Measurements from ENCODE around the gene ROPN1. TPM values are rescaled to one million over a fixed set of nuclear protein-coding genes. Genes with fewer than 3 reads are reported as not detected.
"Not testable (repeated sequence)": the region's sequence is repeated elsewhere in the genome, so short reads cannot be mapped to it uniquely, and the experiment has no call there.

Gene ROPN1
- total RNA-seq, 6 experiments from 2014 or later: not detected

DNA sequence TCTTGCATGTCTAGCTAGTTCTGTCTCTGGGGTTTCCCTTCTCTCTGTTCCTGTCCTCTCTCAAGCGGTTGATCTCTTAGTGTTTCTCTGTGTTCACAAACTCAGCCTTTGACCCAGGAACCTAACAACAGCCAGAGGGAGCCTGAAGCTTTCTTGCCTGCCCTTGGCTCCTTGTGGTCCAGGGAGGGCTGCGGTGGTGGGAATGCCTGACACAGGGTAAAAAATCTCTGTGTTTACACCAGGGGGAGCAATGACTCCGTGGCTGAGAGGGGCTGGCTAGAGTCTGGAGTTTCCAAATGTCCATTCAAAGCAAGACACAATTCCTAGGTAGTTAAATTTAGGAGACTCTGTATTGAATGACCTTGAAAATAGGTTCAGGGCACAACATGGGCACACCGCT lies 24.6 kb upstream of the ROPN1 start:
- intact Hi-C loops (cut with DNase I): not testable (repeated sequence)
- DNase-seq: peak in 2 of 3 donors; percentile 25 to 45
- peak; percentile 79 to 87 (median 84) for ATAC-seq

GRCh38 chr3:124014366-124014942 lies 22.5 kb upstream of the ROPN1 start:
- peaks cover 0 to 10% (median 0%) of the 10 kb centered on the region in 4 donors for H3K4me1 ChIP-seq
- no peak overlapping the region for H3K4me3 ChIP-seq
- DNase-seq: no peak
- H3K27ac ChIP-seq: no peak overlapping the region
- no peaks in the 10 kb centered on the region for H3K27me3 ChIP-seq
- ATAC-seq: no peak
- intact Hi-C loops (cut with DNase I): no loop called here
- WGBS (ENCODE audit: insufficient coverage, low coverage, low lambda C conversion rate, missing lambda C conversion rate): 51% methylated on average over 2 of the region's 3 CpGs
- H3K36me3 ChIP-seq: no peaks in the 10 kb centered on the region
- TF ChIP-seq, protein P1, sequence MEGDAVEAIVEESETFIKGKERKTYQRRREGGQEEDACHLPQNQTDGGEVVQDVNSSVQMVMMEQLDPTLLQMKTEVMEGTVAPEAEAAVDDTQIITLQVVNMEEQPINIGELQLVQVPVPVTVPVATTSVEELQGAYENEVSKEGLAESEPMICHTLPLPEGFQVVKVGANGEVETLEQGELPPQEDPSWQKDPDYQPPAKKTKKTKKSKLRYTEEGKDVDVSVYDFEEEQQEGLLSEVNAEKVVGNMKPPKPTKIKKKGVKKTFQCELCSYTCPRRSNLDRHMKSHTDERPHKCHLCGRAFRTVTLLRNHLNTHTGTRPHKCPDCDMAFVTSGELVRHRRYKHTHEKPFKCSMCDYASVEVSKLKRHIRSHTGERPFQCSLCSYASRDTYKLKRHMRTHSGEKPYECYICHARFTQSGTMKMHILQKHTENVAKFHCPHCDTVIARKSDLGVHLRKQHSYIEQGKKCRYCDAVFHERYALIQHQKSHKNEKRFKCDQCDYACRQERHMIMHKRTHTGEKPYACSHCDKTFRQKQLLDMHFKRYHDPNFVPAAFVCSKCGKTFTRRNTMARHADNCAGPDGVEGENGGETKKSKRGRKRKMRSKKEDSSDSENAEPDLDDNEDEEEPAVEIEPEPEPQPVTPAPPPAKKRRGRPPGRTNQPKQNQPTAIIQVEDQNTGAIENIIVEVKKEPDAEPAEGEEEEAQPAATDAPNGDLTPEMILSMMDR (IDR thresholded peaks at IDR 0.05): no peak
- TF ChIP-seq POLR2A (IDR thresholded peaks at IDR 0.05): no peak
- H3K9me3 ChIP-seq: no peaks in the 10 kb centered on the region

More for the DNA sequence above, 24.6 kb upstream of the ROPN1 start:
- H3K36me3 ChIP-seq, H3K4me3 ChIP-seq, H3K27me3 ChIP-seq, H3K27ac ChIP-seq, H3K4me1 ChIP-seq, H3K9me3 ChIP-seq: not testable (repeated sequence)
- TF ChIP-seq, protein P1 (IDR thresholded peaks at IDR 0.05): peak; percentile 49 to 66 (median 52)
- 0% methylated on average over 3 of the region's 4 CpGs for WGBS (ENCODE audit: insufficient coverage, low coverage, low lambda C conversion rate, missing lambda C conversion rate)

DNA sequence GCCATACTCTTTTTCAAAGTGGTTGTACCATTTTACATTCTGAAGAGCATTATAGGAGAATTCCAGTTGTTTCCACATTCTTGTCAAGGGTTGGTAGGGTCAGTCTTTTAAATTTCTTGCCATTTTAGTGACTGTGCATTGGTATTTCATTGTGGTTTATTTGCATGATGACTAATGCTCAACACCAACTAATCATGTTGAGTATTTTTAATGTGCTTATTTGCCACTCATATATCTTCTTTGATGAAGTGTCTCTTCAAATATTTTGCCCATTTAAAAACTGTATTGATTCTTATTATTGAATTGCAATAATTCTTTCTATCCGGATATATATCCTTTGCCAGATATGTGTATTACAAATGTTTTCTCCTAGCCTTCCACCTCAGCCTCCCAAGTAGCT lies 16.4 kb upstream of the ROPN1 start:
- H3K4me1 ChIP-seq; H3K27ac ChIP-seq; H3K9me3 ChIP-seq; H3K27me3 ChIP-seq; intact Hi-C loops (cut with DNase I); ATAC-seq; DNase-seq; H3K36me3 ChIP-seq; H3K4me3 ChIP-seq: not testable (repeated sequence)
- 78% methylated on average over 1 of the region's 1 CpG for WGBS (ENCODE audit: insufficient coverage, low coverage, low lambda C conversion rate, missing lambda C conversion rate)

GRCh38 chr3:124007186-124007585 lies 15.3 kb upstream of the ROPN1 start:
- Histone ChIP-seq H3K27ac (no peak overlapping the region), H3K4me1 (no peaks in the 10 kb centered on the region), H3K9me3 (no peaks in the 10 kb centered on the region), H3K36me3 (no peaks in the 10 kb centered on the region), H3K27me3 (no peaks in the 10 kb centered on the region), H3K4me3 (no peak overlapping the region)
- TF ChIP-seq POLR2A (IDR thresholded peaks at IDR 0.05): no peak
- TF ChIP-seq, protein P1 (IDR thresholded peaks at IDR 0.05): no peak
- intact Hi-C loops (cut with DNase I): no loop called here
- WGBS (ENCODE audit: insufficient coverage, low coverage, low lambda C conversion rate, missing lambda C conversion rate): 51% methylated on average over 4 of the region's 4 CpGs
- DNase-seq (no peak), ATAC-seq (no peak)

DNA sequence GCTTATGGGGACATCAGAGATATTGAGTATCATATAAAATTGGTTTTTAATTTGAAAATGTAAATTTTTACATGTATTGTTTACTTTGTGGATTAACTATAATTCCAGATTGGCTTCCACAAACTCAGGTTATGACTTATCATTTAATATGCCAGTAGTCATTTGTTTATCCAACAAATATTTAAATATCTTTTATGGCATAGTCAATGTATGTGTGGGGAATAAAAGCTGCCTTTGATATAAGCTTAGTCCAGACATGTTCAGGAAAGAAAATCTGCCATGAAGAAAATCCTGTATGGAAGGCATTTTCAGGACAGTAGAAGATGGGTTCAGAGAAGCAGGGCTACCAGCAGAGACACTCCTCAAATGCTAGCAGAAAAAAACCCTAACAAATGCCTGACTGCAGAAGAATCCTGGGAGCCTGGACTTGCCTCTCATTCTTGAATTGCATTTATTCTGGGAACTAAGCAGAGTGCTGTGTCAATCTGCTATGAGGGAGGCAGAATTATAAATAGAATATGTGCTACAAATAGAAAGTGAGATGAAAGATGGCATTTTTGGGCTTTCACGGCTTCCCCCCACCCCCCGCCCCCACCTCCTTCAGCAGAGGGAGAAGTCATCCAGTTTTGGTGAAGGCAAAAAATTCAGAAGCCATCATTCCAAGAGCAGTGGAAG lies 10.6 kb upstream of the ROPN1 start:
- H3K9me3 ChIP-seq; H3K27me3 ChIP-seq; H3K4me3 ChIP-seq; H3K27ac ChIP-seq; DNase-seq; intact Hi-C loops (cut with DNase I); H3K36me3 ChIP-seq; ATAC-seq; H3K4me1 ChIP-seq: not testable (repeated sequence)
- 44% methylated on average over 2 of the region's 2 CpGs for WGBS (ENCODE audit: insufficient coverage, low coverage, low lambda C conversion rate, missing lambda C conversion rate)

GRCh38 chr3:124001366-124001765 lies 9.4 kb upstream of the ROPN1 start:
- DNase-seq; H3K27me3 ChIP-seq; H3K36me3 ChIP-seq; H3K4me1 ChIP-seq; intact Hi-C loops (cut with DNase I); H3K9me3 ChIP-seq; H3K27ac ChIP-seq; ATAC-seq; H3K4me3 ChIP-seq: not testable (repeated sequence)
- 60% methylated on average over 6 of the region's 6 CpGs for WGBS (ENCODE audit: insufficient coverage, low coverage, low lambda C conversion rate, missing lambda C conversion rate)

Data from right lobe of liver (tissue), 6 donors.